IMR-90 (cell line): ENCODE data around the gene ACBD7. TPM values are rescaled to one million over a fixed set of nuclear protein-coding genes. Genes with fewer than 3 reads are reported as not detected.

ENCODE experiments used
- ATAC-seq: fragments of 200-7000 bp; cut with Tn5 transposase; 2 replicates; pipeline ENCODE4 v1.9.1; 2020; ENCODE audit warnings: low read depth, mild to moderate bottlenecking, moderate library complexity
- BruUV-seq: library from RNA; stranded (reverse); fragments of 400-500 nt; replicated peaks from 2 replicates; lab custom pipeline; 2021; lab: Mats Ljungman, UMichigan
- CTCF ChIA-PET: fragments of 300-600 bp; formaldehyde crosslinking; extraction: SDS; loops from one replicate; lab custom pipeline; 2021; ENCODE audit warnings: antibody characterized with exemption; lab: Yijun Ruan, JAX
- POLR2A ChIA-PET: fragments of 300-600 bp; sonication (Branson Sonifier 250); formaldehyde crosslinking; loops from one replicate; lab custom pipeline; 2022; ENCODE audit warnings: antibody characterized with exemption; ENCODE audit not compliant: unreplicated experiment; lab: Charles Lee
- DNase-seq: peaks from one replicate; pipeline ENCODE4 v3.0.0; 2013
- H2AFZ ChIP-seq: replicated peaks from 2 replicates; pipeline ENCODE3; 2013; ENCODE audit warnings: low read length, mild to moderate bottlenecking; ENCODE audit not compliant: poor library complexity
- H2AK5ac ChIP-seq: 2 replicates; pipeline ENCODE4 v1.6.1; 2013; ENCODE audit warnings: low read depth, low read length, inconsistent platforms
- H2AK9ac ChIP-seq: replicated peaks from 2 replicates; pipeline ENCODE3; 2013; ENCODE audit warnings: mild to moderate bottlenecking, low read depth, low read length, moderate library complexity; ENCODE audit not compliant: poor library complexity
- H2BK120ac ChIP-seq: 2 replicates; pipeline ENCODE4 v1.6.1; 2013; ENCODE audit warnings: low read depth, low read length, inconsistent platforms
- H2BK15ac ChIP-seq: 3 replicates; pipeline ENCODE4 v1.6.1; 2013; ENCODE audit warnings: low read depth, low read length, inconsistent platforms
- H2BK20ac ChIP-seq: 2 replicates; pipeline ENCODE4 v1.6.1; 2013; ENCODE audit warnings: low read depth, mild to moderate bottlenecking, inconsistent platforms, low read length, moderate library complexity
- H2BK5ac ChIP-seq: 2 replicates; pipeline ENCODE4 v1.6.1; 2013; ENCODE audit warnings: mild to moderate bottlenecking, low read depth, low read length, inconsistent platforms; ENCODE audit not compliant: poor library complexity, severe bottlenecking
- H3K14ac ChIP-seq: replicated peaks from 2 replicates; pipeline ENCODE4 v1.6.1; 2013; ENCODE audit warnings: low read depth, low read length, inconsistent platforms
- H3K18ac ChIP-seq: 2 replicates; pipeline ENCODE4 v1.6.1; 2013; ENCODE audit warnings: low read depth, low read length, control low read depth
- H3K23ac ChIP-seq: 2 replicates; pipeline ENCODE4 v1.6.1; 2013; ENCODE audit warnings: low read depth, low read length, inconsistent platforms
- H3K27ac ChIP-seq: 2 replicates; pipeline ENCODE4 v1.5.1; 2013; ENCODE audit warnings: mild to moderate bottlenecking, control low read depth, low read length; ENCODE audit not compliant: insufficient read depth
- H3K27me3 ChIP-seq: 2 replicates; pipeline ENCODE4 v1.6.1; 2013; ENCODE audit warnings: low read length; ENCODE audit not compliant: control insufficient read depth, insufficient read depth
- H3K36me3 ChIP-seq: 2 replicates; pipeline ENCODE4 v1.6.1; 2013; ENCODE audit warnings: low read length, mixed read lengths; ENCODE audit not compliant: control insufficient read depth, insufficient read depth
- H3K4ac ChIP-seq: 2 replicates; pipeline ENCODE4 v1.6.1; 2013; ENCODE audit warnings: low read depth, low read length, inconsistent platforms
- H3K4me1 ChIP-seq: 2 replicates; pipeline ENCODE4 v1.6.1; 2013; ENCODE audit warnings: low read length, mixed read lengths; ENCODE audit not compliant: control insufficient read depth, insufficient read depth
- H3K4me2 ChIP-seq: 2 replicates; pipeline ENCODE4 v1.6.1; 2013; ENCODE audit warnings: low read depth, mild to moderate bottlenecking, control low read depth, low read length, moderate library complexity
- H3K4me3 ChIP-seq: 2 replicates; pipeline ENCODE4 v1.5.1; 2013; ENCODE audit warnings: low read depth, mild to moderate bottlenecking, control low read depth, low read length, moderate library complexity; ENCODE audit not compliant: insufficient read depth
- H3K56ac ChIP-seq: 2 replicates; pipeline ENCODE4 v1.6.1; 2013; ENCODE audit warnings: low read length, inconsistent platforms; ENCODE audit not compliant: insufficient read depth; ENCODE audit errors: extremely low read depth
- H3K79me1 ChIP-seq, 2 experiments: 2 replicates each; pipeline ENCODE4 v1.6.1; 2013; ENCODE audit warnings: low read length in 2 of 2, inconsistent platforms in 1 of 2, low read depth in 1 of 2
- H3K9ac ChIP-seq: 2 replicates; pipeline ENCODE4 v1.6.1; 2013; ENCODE audit warnings: low read depth, low read length, control low read depth
- H3K9me1 ChIP-seq: 2 replicates; pipeline ENCODE4 v1.6.1; 2013; ENCODE audit warnings: low read length, inconsistent platforms; ENCODE audit not compliant: insufficient read depth
- H3K9me3 ChIP-seq: 2 replicates; pipeline ENCODE4 v1.6.1; 2013; ENCODE audit warnings: low read length; ENCODE audit not compliant: control insufficient read depth, insufficient read depth
- H4K20me1 ChIP-seq: 2 replicates; pipeline ENCODE4 v1.6.1; 2013; ENCODE audit warnings: low read length, inconsistent platforms; ENCODE audit not compliant: insufficient read depth
- H4K5ac ChIP-seq: 2 replicates; pipeline ENCODE4 v1.6.1; 2013; ENCODE audit warnings: mild to moderate bottlenecking, low read depth, low read length, control low read depth
- H4K8ac ChIP-seq, 2 experiments: 2 replicates each; pipeline ENCODE4 v1.6.1; 2013; ENCODE audit warnings: low read depth in 2 of 2, low read length in 2 of 2, control low read depth in 1 of 2, inconsistent platforms in 1 of 2
- H4K91ac ChIP-seq: 2 replicates; pipeline ENCODE4 v1.6.1; 2013; ENCODE audit warnings: low read depth, low read length, inconsistent platforms; ENCODE audit not compliant: insufficient read depth
- BHLHE40 ChIP-seq: fragments of 150-350 bp; IDR thresholded peaks from 2 replicates; pipeline ENCODE4 v1.6.1; 2016; ENCODE audit warnings: mild to moderate bottlenecking, low read depth, low read length
- CHD1 ChIP-seq: IDR thresholded peaks from 2 replicates; pipeline ENCODE4 v1.6.1; 2012; ENCODE audit warnings: low read depth, low read length, improper control_type of control experiment
- MAZ ChIP-seq: IDR thresholded peaks from 2 replicates; pipeline ENCODE4 v1.6.1; 2012; ENCODE audit warnings: low read depth, mild to moderate bottlenecking, low read length, improper control_type of control experiment, moderate library complexity, borderline replicate concordance
- NFE2L2 ChIP-seq: fragments of 150-350 bp; IDR thresholded peaks from 2 replicates; pipeline ENCODE4 v1.6.1; 2016; ENCODE audit warnings: low read depth, mild to moderate bottlenecking, low read length
- POLR2A ChIP-seq: IDR thresholded peaks from 2 replicates; pipeline ENCODE4 v1.6.1; 2012; ENCODE audit warnings: mild to moderate bottlenecking, low read depth, low read length
- RCOR1 ChIP-seq: IDR thresholded peaks from 2 replicates; pipeline ENCODE4 v1.6.1; 2012; ENCODE audit warnings: mild to moderate bottlenecking, low read length, improper control_type of control experiment; ENCODE audit not compliant: insufficient replicate concordance
- RFX5 ChIP-seq: IDR thresholded peaks from 2 replicates; pipeline ENCODE4 v1.8.0; 2012; ENCODE audit warnings: low read depth, mild to moderate bottlenecking, low read length, moderate library complexity
- WGBS, 2 experiments: methylation state at CpG; one replicate each; pipeline versions ENCODE4 v1.1.5 to v1.1.7; 2013; ENCODE audit warnings: missing lambda C conversion rate in 2 of 2; ENCODE audit not compliant: insufficient read length in 1 of 2; ENCODE audit errors: extremely low coverage in 2 of 2; 5-methylcytosine and 5-hydroxymethylcytosine counted together
- dilution Hi-C: fragments of 300-500 bp; cut with HindIII; formaldehyde crosslinking; loops from one replicate; pipeline ENCODE4 v1.14.3; 2018; ENCODE audit warnings: low sequenced_read_pairs; ENCODE audit not compliant: unreplicated experiment
- in situ Hi-C: fragments of 300-500 bp; cut with MboI; formaldehyde crosslinking; loops from 3 replicates; pipeline ENCODE4 v1.14.3; 2019; ENCODE audit warnings: low sequenced_read_pairs, inconsistent platforms, mixed read lengths
- intact Hi-C: fragments of 100-400 bp; cut with micrococcal nuclease; formaldehyde crosslinking; loops from 2 replicates; pipeline ENCODE4 v1.10.0; 2022
- polyA plus RNA-seq, 3 experiments: library from polyadenylated mRNA; depleted of rRNA; stranded (reverse); fragments of >200 nt; gene quantifications; 2 replicates each; pipeline ENCODE4 v1.2.3, GENCODE V29; 2012; ENCODE audit warnings: low replicate concordance in 1 of 3
- total RNA-seq: library from RNA; depleted of rRNA; stranded (reverse); fragments of >200 nt; gene quantifications from 2 replicates; pipeline ENCODE4 v1.2.3, GENCODE V29; 2012
- TF ChIP-seq, protein P1 (sequence below): conservative IDR thresholded peaks from 2 replicates; pipeline ENCODE4 v1.5.1; 2012; ENCODE audit warnings: mild to moderate bottlenecking, low read depth, low read length, improper control_type of control experiment

Gene ACBD7
- total and polyA plus RNA-seq, 2 of the 4 experiments (the other 2 are of a cell fraction) = 0.29 to 0.54 TPM

DNA sequence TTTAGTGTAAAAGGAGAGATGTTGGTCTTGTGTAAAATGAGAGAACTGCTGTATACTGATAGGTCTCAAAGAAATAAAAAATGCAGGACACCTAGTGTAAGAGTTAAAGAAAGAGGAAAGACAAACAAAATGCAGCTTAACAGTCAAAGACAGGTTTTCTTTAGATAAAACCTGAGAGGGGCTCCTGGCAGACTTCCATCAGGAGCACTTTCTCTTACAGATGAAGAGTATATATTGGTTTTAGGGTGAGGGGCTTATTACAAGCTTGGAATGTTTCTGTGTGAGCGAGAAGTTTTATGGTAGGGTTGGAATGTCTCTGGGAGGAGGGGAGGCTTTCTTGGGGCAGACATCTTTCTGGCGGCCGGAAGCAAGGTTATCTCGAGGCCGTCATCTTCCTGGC is 16.2 kb downstream of the ACBD7 start:
- no CpG with 5 or more reads among the region's 5 CpGs for WGBS, 2 experiments
- no peak overlapping the region for H2BK120ac ChIP-seq
- H3K27ac ChIP-seq = no peak overlapping the region
- dilution Hi-C loops = no loop called here
- no peak overlapping the region for H4K5ac ChIP-seq
- H2BK5ac ChIP-seq = no peak overlapping the region
- H2AFZ ChIP-seq = no peak overlapping the region
- no peaks in the 10 kb centered on the region for H3K4me1 ChIP-seq
- no peak overlapping the region for H3K9ac ChIP-seq
- no peak for TF ChIP-seq MAZ
- no peak for TF ChIP-seq RCOR1
- TF ChIP-seq, protein P1, sequence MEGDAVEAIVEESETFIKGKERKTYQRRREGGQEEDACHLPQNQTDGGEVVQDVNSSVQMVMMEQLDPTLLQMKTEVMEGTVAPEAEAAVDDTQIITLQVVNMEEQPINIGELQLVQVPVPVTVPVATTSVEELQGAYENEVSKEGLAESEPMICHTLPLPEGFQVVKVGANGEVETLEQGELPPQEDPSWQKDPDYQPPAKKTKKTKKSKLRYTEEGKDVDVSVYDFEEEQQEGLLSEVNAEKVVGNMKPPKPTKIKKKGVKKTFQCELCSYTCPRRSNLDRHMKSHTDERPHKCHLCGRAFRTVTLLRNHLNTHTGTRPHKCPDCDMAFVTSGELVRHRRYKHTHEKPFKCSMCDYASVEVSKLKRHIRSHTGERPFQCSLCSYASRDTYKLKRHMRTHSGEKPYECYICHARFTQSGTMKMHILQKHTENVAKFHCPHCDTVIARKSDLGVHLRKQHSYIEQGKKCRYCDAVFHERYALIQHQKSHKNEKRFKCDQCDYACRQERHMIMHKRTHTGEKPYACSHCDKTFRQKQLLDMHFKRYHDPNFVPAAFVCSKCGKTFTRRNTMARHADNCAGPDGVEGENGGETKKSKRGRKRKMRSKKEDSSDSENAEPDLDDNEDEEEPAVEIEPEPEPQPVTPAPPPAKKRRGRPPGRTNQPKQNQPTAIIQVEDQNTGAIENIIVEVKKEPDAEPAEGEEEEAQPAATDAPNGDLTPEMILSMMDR = no peak
- no peak for TF ChIP-seq RFX5
- TF ChIP-seq BHLHE40 = no peak
- no peak for TF ChIP-seq POLR2A
- TF ChIP-seq CHD1 = no peak
- TF ChIP-seq NFE2L2 = no peak
- no peaks in the 10 kb centered on the region for H3K79me1 ChIP-seq
- POLR2A ChIA-PET = interaction anchor here (1.0 kb wide), 1 partner anchor 15 kb away, joined by 9 read pairs; no protein-coding TSS in a partner anchor
- no peaks in the 10 kb centered on the region for H3K36me3 ChIP-seq
- peaks cover 6% of the 10 kb centered on the region for H3K9me3 ChIP-seq
- peaks cover 3% of the 10 kb centered on the region; the same call in 1 of the 2 replicates for H3K27me3 ChIP-seq
- no peak overlapping the region for H3K14ac ChIP-seq
- H3K23ac ChIP-seq = no peak overlapping the region
- H4K20me1 ChIP-seq = no peaks in the 10 kb centered on the region
- CTCF ChIA-PET = no interaction called here
- no peak overlapping the region for H2BK15ac ChIP-seq
- H2BK20ac ChIP-seq = no peak overlapping the region
- intact Hi-C loops = no loop called here
- H4K8ac ChIP-seq = no peak overlapping the region
- H3K4me3 ChIP-seq = no peak overlapping the region
- ATAC-seq (no peak), DNase-seq (no peak)
- no peak overlapping the region for H3K4ac ChIP-seq
- no peak overlapping the region for H2AK9ac ChIP-seq
- no TSS peak for BruUV-seq
- no peak overlapping the region for H3K56ac ChIP-seq
- no peaks in the 10 kb centered on the region for H3K9me1 ChIP-seq
- no peak overlapping the region for H4K91ac ChIP-seq
- in situ Hi-C loops = no loop called here
- no peak overlapping the region for H2AK5ac ChIP-seq
- H3K18ac ChIP-seq = no peak overlapping the region
- no peak overlapping the region for H3K4me2 ChIP-seq
